ENCODE data around the gene IHH.

- TF ChIP-seq POLR2A (IDR thresholded peaks at IDR 0.05) (no peak), CTCF (IDR thresholded peaks at IDR 0.05) (no peak)
Measured at GRCh38 chr2:219078951-219079350, 18.2 kb upstream of the IHH start.
